D721Med (cell line): ENCODE results near the gene CTAGE1.

ENCODE experiments used
- DNase-seq: peaks from one replicate; pipeline ENCODE4 v3.0.0; 2011; ENCODE audit warnings: low spot score; ENCODE audit not compliant: insufficient read length
- FAIRE-seq: peaks from 2 replicates; lab custom pipeline; 2011; peaks lifted over from hg19 to GRCh38; lab: Jason Lieb, UNC
- TF ChIP-seq, protein P1 (sequence below): IDR thresholded peaks from 2 replicates; pipeline ENCODE4 v1.5.1; 2012; ENCODE audit warnings: mild to moderate bottlenecking, control low read depth; ENCODE audit not compliant: insufficient read depth; ENCODE audit errors: missing control alignments

Gene CTAGE1

DNA sequence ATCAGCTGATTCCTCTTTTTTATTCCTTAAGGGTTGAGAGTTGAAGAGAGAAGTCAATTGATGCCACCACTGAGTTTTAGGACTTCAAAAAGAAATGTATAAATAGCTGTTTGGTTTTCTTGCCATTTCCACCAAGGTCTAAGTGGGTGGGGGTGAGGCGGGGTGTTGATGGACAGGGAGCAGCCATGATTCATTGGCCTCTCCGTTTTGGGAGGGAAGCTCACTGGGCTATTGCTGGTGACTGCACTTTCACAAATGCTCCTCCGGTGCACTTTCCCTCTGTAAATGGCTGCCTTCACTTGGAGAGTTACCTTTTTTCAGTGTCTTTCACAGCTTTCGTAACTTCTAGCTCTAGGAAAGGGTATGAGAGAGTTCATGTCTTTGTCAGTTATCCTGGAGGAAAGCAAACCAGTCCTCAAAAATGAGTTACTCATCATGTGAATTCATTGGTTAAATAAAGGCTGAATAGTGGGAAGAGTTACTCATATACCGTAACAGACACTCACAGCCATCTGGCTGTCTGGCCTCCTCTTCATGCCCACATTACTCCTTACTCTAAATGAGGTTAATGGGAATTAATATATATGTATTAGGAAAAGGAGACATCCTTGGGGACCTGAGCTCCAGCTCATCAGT lies 17.4 kb upstream of the CTAGE1 start:
- no peak for FAIRE-seq
- DNase-seq = no peak
- TF ChIP-seq, protein P1, sequence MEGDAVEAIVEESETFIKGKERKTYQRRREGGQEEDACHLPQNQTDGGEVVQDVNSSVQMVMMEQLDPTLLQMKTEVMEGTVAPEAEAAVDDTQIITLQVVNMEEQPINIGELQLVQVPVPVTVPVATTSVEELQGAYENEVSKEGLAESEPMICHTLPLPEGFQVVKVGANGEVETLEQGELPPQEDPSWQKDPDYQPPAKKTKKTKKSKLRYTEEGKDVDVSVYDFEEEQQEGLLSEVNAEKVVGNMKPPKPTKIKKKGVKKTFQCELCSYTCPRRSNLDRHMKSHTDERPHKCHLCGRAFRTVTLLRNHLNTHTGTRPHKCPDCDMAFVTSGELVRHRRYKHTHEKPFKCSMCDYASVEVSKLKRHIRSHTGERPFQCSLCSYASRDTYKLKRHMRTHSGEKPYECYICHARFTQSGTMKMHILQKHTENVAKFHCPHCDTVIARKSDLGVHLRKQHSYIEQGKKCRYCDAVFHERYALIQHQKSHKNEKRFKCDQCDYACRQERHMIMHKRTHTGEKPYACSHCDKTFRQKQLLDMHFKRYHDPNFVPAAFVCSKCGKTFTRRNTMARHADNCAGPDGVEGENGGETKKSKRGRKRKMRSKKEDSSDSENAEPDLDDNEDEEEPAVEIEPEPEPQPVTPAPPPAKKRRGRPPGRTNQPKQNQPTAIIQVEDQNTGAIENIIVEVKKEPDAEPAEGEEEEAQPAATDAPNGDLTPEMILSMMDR = no peak

DNA sequence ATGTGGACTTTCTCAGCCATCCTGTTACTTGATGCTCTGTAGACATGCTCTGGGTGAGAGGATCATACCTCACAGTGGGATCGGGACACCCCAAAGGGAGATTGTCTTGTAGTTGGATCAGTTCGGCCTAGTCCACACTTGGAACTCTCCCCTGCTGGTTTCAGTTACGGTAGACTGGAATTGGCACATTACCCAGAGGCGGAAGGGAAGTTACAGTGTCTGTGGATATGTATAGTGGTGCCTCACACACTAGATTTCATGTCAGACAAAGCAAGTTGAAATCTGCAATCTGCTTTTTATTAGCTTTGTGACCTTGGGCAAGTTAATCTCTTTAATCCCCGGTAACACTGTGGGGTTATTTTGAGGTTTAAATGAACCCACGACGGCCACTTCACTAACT lies 16.2 kb upstream of the CTAGE1 start:
- FAIRE-seq (no peak), DNase-seq (no peak)
- TF ChIP-seq, protein P1 = no peak

DNA sequence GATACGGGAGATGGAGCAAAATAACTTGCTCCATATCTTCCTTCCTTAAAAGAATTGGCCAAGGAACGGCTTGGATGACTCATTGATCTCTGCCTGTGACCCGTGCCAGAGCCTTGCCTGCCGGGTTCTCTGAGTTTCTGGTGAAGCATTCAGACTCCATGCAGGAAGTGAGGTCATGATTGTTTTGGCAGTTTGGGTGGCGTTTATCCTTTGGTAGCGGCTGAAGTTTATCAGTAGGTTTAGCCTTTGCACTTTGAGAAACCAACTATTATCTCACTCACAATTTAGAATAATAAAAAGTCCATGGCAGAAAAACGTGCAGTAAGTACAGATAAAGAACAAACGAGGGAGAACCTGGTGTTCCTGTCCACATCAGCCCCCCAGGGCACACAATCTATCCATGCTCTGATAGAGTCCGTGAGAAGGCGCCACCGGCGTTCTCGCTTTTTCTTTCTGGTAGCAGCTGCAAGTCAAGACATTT lies 15.0 kb upstream of the CTAGE1 start:
- FAIRE-seq = no peak
- TF ChIP-seq, protein P1 = no peak
- no peak for DNase-seq

DNA sequence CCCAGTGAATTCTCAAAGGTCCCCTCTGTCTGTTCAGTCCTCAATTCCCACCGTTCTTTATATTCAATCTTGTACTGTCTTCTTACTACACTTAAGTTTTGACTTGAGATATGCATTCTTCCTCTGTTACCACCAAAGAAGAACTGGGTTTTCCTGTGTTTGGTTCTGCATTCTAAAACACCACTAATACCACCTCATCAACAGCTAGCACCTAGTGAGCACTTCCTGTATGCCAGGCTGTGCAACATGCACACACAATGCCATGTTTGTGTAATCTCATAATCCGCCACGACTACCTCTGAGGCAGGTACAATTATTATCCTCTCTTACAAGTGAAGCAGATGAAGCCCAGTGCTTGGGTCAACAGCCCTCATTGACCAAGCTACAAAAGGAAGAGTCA lies 11.8 kb upstream of the CTAGE1 start:
- DNase-seq = no peak
- no peak for FAIRE-seq
- TF ChIP-seq, protein P1 = no peak

DNA sequence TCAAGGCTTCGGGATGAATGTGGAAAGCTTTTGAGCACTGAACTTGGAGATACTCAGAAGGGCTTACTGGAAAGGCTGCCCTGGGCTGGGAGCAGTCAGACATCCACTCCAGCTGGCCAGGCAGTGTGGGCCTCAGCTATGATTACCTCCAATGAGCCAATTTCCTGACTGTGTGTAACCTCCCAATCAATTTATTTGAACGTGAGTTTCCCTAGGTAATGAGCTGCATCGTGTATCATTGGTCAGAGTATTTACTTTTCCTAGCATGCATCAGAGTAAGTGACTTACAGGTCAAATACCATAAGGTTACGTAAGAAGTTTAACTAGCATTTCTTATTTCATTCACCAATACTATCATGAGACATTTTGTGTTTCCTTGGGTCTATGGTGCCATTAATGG lies 11.0 kb upstream of the CTAGE1 start:
- TF ChIP-seq, protein P1 = no peak
- DNase-seq = no peak
- no peak for FAIRE-seq

DNA sequence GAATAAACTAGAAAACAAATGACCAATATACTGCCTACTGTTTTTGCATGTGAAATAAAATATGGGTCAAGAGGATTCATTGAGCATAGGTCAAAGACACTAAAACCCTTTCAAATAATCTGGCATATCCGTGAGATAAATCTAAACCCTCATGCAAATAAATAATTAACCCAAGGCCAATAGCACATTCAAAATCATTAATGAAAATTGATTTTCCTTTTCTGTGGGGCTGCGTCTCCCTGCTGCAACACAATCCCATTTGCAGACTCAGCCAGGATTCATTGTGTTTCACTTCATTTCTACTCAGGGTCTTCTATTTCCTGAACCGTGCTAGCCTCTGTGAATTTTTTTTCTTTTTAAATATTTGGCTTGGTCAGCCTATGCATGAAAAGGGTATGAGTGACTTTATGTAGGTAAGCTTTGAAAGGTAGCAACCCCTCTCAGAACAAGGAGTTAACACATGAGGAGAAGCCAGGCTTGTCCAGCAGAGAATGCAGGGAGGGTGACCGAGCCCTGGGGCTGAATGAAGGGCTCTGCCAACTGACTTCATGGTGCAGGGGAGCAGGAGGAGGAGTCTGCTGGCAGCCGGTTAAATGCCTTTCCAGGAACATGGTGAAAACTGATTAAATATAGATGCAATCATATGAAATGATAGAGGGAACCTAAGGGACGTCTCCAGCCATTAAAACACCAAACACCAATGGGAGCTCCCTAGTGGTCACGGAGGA lies 10.3 kb upstream of the CTAGE1 start:
- FAIRE-seq (no peak), DNase-seq (no peak)
- TF ChIP-seq, protein P1 = no peak

DNA sequence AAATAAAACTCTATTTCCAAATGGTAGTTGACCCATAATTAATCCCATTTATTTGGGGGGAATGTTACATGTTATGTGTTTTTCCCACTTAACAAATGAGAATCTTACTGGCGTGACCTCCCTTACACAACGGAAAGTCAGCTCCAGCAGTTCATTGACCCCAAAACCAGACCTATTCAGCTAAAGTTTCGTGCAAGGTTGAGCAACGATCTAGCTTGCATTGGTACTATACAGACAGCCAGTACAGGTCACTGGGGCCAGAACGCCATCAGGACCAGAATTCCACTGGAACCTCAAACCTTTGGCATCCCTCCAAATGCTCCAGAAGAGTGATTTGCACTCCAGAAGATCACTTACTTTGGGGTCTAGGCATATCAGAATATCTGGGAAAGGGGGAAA lies 6.8 kb upstream of the CTAGE1 start:
- TF ChIP-seq, protein P1 = no peak
- DNase-seq (no peak), FAIRE-seq (no peak)
